Upper lobe of left lung (tissue), 4 donors: ENCODE results near the gene PHOX2B.

ENCODE experiments used
- CTCF ChIP-seq, 6 experiments: fragments of 450-650 bp in 4 of 6; fragments of 200-600 bp in 2 of 6; sonication (generic) in 2 of 6; IDR thresholded peaks; one replicate each; pipeline ENCODE4 v1.5.1; 2016 to 2019; ENCODE audit warnings: antibody characterized with exemption in 6 of 6
- EP300 ChIP-seq, 4 donors: sonication (generic); formaldehyde crosslinking; IDR thresholded peaks; one replicate each; pipeline ENCODE4 v1.5.1; 2017; ENCODE audit warnings: antibody characterized with exemption in 4 of 4, control low read depth in 2 of 4
- POLR2A ChIP-seq, 4 donors: fragments of 450-650 bp; IDR thresholded peaks; one replicate each; pipeline ENCODE4 v1.5.1; 2016 to 2017; ENCODE audit warnings: antibody characterized with exemption in 4 of 4, mild to moderate bottlenecking in 2 of 4
- POLR2AphosphoS5 ChIP-seq, 2 donors: sonication (generic); formaldehyde crosslinking; IDR thresholded peaks; one replicate each; pipeline ENCODE4 v1.5.1; 2017; ENCODE audit warnings: antibody characterized with exemption in 2 of 2

GRCh38 chr4:41727861-41728572 lies 20.5 kb downstream of the PHOX2B start:
- TF ChIP-seq POLR2A (IDR thresholded peaks at IDR 0.05) (no peak), CTCF (IDR thresholded peaks at IDR 0.05) (no peak), EP300 (IDR thresholded peaks at IDR 0.05) (no peak), POLR2AphosphoS5 (IDR thresholded peaks at IDR 0.05) (no peak)
